Mesenteric fat pad (tissue), 1 donor: Measurements from ENCODE around the gene SLC38A1. TPM values are rescaled to one million over a fixed set of nuclear protein-coding genes. Genes with fewer than 3 reads are reported as not detected.

Source experiments
- DNase-seq: peaks from one replicate; pipeline ENCODE4 v3.0.0-alpha.2; 2020; ENCODE audit warnings: low spot score
- total RNA-seq: library from RNA; stranded (reverse); fragmentation: NEBNext Ultra II Directional; extraction: Animal tissue kit (Norgen Biotek cat#: 25700); gene quantifications from one replicate; pipeline ENCODE4 v1.2.1, GENCODE V29; 2021
- donor health status: DM: yes; HTN: yes; CAD: no.

Gene SLC38A1
- total RNA-seq, 1 donor from 2014 or later: 15.9 TPM

DNA sequence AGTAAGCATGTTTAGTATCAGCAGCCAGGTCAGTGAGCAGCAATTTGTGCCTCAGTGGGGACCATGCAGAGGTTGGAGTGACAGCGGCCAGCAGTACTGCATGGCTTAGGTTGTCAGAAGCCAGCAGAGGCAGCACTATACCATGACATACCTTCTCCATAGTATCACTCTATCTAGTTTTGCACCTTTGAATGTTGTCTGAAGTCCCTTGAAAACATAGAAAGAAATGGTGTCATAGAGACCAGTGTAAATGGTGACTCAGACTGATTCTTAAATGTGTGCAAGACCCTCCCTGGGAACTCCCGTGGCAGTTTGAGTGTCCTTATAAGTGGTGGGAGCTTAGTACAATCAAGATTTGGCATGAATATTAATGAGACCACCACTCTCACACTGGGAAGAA lies 124.4 kb downstream of the SLC38A1 start:
- no peak for DNase-seq

DNA sequence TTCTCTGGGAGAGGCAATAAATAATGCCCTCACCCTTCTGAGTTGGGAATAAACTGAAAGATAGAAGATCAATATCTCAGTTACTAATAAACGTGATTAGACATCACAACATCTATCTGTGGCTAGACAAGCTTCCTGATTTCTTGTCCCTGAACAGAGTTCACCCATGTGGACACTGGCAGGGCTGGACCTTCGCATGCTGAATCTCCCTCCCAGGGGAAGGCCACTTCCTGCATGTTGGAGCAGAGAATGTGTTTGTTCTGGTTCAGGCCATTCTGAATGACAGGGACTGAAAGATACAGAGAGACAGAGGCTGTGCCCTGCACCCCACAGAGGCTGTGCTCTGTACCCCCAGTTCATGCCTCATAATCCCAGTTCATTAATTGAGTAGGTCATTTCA lies 132.6 kb downstream of the SLC38A1 start:
- DNase-seq: no peak

DNA sequence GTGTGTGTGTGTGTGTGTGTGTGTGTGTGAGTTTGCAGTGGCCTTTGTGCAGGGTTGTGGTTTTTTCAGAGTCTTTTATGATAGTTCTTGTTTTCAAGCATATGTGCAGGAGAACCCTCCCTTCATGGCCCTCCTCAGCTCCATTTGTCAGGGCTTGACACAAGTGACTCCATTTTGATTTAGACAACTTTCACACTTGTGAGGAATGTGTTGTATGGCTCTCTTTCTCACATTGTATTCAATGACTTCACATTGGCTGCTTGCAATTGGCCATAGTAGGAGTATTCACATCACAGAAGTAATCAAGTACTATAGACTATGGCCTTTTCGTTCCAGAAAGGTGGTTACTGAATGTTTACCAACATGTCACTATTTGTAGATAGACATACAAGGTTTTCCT lies 133.1 kb downstream of the SLC38A1 start:
- no peak for DNase-seq

DNA sequence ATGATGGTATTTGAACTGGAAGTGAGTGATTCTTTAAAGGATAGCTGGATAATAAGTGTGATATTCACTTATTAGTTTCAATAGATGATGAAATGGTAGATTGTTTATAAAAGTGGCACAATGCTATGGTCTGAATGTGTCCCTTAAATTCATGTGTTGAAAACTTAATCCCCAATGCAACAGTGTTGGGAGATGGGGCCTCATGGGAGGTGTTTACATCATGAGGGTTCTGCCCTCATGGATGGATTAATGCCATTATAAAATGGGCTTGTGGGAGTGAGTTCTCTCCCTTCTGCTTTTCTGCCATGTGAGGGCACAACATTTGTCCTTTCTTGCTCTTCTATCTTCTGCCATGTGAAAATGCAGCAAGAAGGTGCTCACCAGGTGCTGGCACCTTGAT lies 134.0 kb downstream of the SLC38A1 start:
- no peak for DNase-seq

DNA sequence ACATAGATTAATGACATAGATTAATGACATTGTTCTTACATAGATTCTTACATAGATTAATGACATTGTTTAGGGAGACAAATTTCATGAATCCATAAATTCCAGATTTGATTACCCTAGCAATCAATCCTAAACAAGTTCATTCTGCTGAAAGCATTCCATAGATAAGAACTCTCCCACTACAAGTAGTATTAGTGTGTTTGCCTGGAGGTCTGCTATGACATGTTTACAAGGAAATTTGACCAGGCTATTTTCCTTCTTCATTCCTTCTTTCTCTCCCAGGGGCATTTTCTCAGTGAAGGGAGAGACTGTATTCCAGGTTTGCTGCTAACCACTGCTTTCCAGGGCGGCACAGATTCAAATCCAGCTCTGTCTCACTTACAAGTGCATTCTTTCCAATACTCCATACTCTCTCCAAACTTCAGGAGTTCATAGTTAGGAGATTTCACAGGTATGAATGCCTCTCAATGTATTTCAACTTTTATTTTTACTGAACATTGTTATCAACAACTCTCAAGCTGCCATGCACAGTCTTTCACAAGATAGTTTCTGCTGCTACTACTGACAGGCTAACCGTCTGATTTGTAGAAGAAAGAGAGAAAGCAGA lies 134.5 kb downstream of the SLC38A1 start:
- DNase-seq: no peak

DNA sequence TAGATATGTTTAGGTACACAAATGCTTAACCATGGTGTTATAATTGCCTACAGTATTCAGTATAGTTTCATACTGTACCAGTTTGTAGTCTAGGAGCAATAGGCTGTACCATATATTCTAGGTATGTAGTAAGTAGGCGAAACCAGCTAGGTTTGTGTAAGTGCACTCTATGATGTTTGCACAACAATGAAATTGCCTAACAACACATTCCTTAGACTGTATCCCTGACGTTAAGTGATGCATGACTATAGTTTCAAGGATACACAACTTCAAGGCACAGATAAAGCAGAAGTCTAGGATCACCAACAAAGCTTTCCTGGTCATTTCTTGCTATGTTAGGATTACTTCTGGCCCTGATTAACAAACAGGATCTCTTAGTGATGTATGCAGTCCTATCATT lies 135.1 kb downstream of the SLC38A1 start:
- no peak for DNase-seq

Other genes starting within 250 kb of the SLC38A1 start
- 248 TPM for gene SLC38A2, start 103.7 kb upstream of the SLC38A1 start, total RNA-seq